ENCODE data around the gene PCDHB9. TPM values are rescaled to one million over a fixed set of nuclear protein-coding genes. Genes with fewer than 3 reads are reported as not detected.
"Not testable (repeated sequence)": the region's sequence is repeated elsewhere in the genome, so short reads cannot be mapped to it uniquely, and the experiment has no call there.

Gene PCDHB9
- total and polyA plus RNA-seq, 4 donors = 0.03 to 0.25 (median 0.08) TPM

- no peaks in the 10 kb centered on the region for H3K36me3 ChIP-seq (ENCODE audit: control insufficient read depth in 4 of 4, insufficient read depth in 3 of 4, low read depth in 1 of 4, low read length in 3 of 4)
- no peak for DNase-seq (ENCODE audit: low spot score)
- peaks cover 0 to 3% (median 1%) of the 10 kb centered on the region in 4 donors for H3K27me3 ChIP-seq (ENCODE audit: control insufficient read depth in 4 of 4, insufficient read depth in 4 of 4, low read length in 3 of 4)
- H3K4me1 ChIP-seq (ENCODE audit: control insufficient read depth in 4 of 4, insufficient read depth in 4 of 4, low read length in 3 of 4) = no peaks in the 10 kb centered on the region
- TF ChIP-seq RXRA (IDR thresholded peaks at IDR 0.05) (no peak), CTCF (IDR thresholded peaks at IDR 0.05; ENCODE audit: low read depth, low read length, missing input control) (no peak), HNF4A (conservative IDR thresholded peaks at IDR 0.05) (no peak), MAX (IDR thresholded peaks at IDR 0.05) (no peak), SP1 (IDR thresholded peaks at IDR 0.05) (no peak), NR2F2 (IDR thresholded peaks at IDR 0.05) (no peak), REST (IDR thresholded peaks at IDR 0.05) (no peak), JUND (IDR thresholded peaks at IDR 0.05) (no peak), YY1 (IDR thresholded peaks at IDR 0.05) (no peak), EGR1 (IDR thresholded peaks at IDR 0.05; ENCODE audit: low read depth in 2 of 2) (no peak), GABPA (IDR thresholded peaks at IDR 0.05 in 1 of 2, conservative IDR thresholded peaks at IDR 0.05 in 1 of 2) (no peak), HNF4G (IDR thresholded peaks at IDR 0.05) (no peak), FOXA1 (IDR thresholded peaks at IDR 0.05) (no peak), ATF3 (IDR thresholded peaks at IDR 0.05) (no peak), ZBTB33 (IDR thresholded peaks at IDR 0.05) (no peak)
- H3K27ac ChIP-seq (ENCODE audit: low read depth in 1 of 2, low read length in 2 of 2) = no peak overlapping the region
- H3K9ac ChIP-seq (ENCODE audit: low read depth in 1 of 2, low read length in 2 of 2) = no peak overlapping the region
- 8% methylated on average over 15 of the region's 15 CpGs for WGBS
- peak overlapping the region; percentile 2 to 67 (median 28) for H3K4me3 ChIP-seq (ENCODE audit: low read depth in 1 of 3, low read length in 3 of 3)
- H3K9me3 ChIP-seq (ENCODE audit: control insufficient read depth in 4 of 4, low read length in 3 of 4) = peaks cover 30 to 74% (median 47%) of the 10 kb centered on the region in 4 donors
Observed at GRCh38 chr5:141234109-141234667, 47.2 kb downstream of the PCDHB9 start.

GRCh38 chr5:141235922-141236321 lies 49.0 kb downstream of the PCDHB9 start:
- DNase-seq (ENCODE audit: low spot score); H3K27ac ChIP-seq (ENCODE audit: low read depth in 1 of 2, low read length in 2 of 2); H3K9ac ChIP-seq (ENCODE audit: low read depth in 1 of 2, low read length in 2 of 2); H3K36me3 ChIP-seq (ENCODE audit: control insufficient read depth in 4 of 4, insufficient read depth in 3 of 4, low read depth in 1 of 4, low read length in 3 of 4); H3K27me3 ChIP-seq (ENCODE audit: control insufficient read depth in 4 of 4, insufficient read depth in 4 of 4, low read length in 3 of 4); H3K4me1 ChIP-seq (ENCODE audit: control insufficient read depth in 4 of 4, insufficient read depth in 4 of 4, low read length in 3 of 4): not testable (repeated sequence)
- H3K9me3 ChIP-seq (ENCODE audit: control insufficient read depth in 4 of 4, low read length in 3 of 4) = peaks cover 37 to 87% (median 58%) of the 10 kb centered on the region in 4 donors
- WGBS = 24% methylated on average over 40 of the region's 40 CpGs
- peak overlapping the region in 2 of 3 donors; percentile 27 to 50 for H3K4me3 ChIP-seq (ENCODE audit: low read depth in 1 of 3, low read length in 3 of 3)

Measured in liver (tissue), 9 donors.